Stimulated activated CD4-positive, alpha-beta T cell treated with anti-CD3 and anti-CD28 coated beads, Interleukin-4, amount 100 ng/mL, for 48 hours (primary cell): Measurements from ENCODE around the gene SLAMF1.
"Not testable (repeated sequence)": the region's sequence is repeated elsewhere in the genome, so short reads cannot be mapped to it uniquely, and the experiment has no call there.

Source experiments
- DNase-seq, 2 donors: peaks; one replicate each; pipeline ENCODE4 v3.0.0-alpha.2; 2020; ENCODE audit warnings: low read depth in 2 of 2

SLAMF1 gene

GRCh38 chr1:160605792-160606479 lies 40.9 kb downstream of the SLAMF1 start:
- no peak for DNase-seq

DNA sequence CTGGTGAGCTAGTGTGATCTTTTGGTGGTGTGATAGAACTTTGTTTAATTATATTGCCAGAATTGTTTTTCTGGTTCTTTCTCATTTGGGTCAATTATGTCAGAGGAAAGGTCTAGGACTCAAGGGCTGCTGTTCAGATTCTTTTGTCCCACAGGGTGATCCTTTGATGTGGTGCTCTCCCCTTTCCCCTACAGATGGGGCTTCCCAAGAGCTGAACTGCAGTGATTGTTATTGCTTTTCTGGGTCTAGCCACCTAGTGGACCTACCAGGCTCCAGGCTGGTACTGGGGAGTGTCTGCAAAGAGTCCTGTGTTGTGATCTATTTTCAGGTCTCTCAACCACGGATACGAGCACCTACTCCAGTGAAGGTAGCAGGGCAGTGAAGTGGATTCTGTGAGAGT lies 41.6 kb downstream of the SLAMF1 start:
- DNase-seq, result no peak

DNA sequence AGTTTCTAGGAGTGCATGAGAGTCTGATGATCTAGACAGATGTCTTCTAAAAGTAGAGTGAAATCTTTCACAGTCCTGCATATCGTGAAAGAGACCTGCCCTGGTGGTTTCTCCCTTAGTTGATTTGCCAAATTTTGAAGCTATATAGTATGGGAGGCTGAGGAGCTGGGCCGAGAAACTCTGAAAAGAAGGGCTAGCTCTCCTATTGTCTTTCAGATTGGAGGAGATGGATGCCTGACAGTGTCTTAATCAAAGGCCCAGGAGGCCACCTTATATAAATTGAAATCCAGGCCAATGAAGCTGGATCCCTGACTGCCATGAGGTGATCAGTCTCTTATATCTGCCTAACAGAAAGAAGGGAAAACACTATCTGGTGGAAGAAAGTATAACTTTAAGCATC lies 49.1 kb downstream of the SLAMF1 start:
- no peak for DNase-seq

DNA sequence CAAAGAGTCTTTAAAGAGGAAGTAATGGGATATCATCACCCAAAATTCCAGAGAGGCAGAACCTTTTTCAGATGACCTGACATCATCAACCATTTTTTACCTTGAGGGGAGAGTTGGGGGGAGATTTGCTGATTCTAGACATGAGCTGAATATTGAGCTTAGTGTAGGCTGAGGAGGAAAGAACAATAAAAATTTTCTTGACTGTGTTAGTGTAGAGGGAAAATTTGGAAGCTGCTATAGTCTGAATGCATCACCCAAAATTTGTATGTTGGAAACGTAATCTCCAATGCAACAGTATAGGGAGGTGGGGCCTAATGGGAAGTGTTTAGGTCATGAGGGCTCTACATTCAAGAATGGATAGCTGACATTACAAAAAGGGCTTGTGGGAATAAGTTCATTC lies 49.8 kb downstream of the SLAMF1 start:
- DNase-seq, result no peak

DNA sequence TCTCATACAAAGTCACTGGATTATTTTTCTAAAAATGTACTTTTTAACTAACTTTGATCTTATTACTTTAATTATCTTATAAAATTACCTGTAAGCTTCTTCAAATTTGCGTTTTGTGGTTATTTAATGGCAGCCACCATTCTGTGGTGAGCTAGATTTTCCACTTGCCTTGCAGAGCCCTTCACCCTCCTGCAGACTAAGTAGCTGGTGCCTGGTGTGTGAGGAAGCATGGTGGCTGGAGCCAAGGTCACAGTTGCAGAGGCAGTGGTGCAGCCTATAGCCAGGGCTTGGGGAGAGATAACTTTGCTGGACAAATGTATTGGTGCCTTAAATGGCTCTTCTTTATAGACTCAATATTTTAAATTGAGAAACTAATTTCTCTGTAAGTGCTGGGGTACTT lies 56.4 kb downstream of the SLAMF1 start:
- no peak for DNase-seq

GRCh38 chr1:160588468-160588867 lies 58.4 kb downstream of the SLAMF1 start:
- DNase-seq, result no peak

- no peak for DNase-seq
These were observed 62.1 kb downstream of the SLAMF1 start for GRCh38 chr1:160584784-160585183.

GRCh38 chr1:160582976-160583375 lies 63.9 kb downstream of the SLAMF1 start:
- not testable (repeated sequence) for DNase-seq

DNA sequence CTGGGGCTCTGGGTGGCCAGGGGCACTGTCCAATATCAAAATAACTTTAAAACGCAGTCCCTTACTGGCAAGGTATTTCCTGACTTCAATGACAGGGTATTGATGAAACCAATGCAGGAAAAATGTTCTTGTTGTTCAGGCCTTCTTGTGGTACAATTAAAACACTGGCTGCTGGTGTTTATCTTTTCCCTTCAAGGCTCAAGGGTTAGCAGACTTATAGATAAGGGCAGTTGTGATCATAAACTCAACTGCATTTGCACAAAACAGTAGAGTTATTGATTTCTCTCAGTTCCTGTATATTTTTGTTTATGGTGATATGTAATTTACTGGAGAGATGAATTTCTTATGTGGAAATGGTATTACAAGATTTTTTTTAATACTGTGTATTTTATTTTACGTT lies 64.9 kb downstream of the SLAMF1 start:
- no peak for DNase-seq

DNA sequence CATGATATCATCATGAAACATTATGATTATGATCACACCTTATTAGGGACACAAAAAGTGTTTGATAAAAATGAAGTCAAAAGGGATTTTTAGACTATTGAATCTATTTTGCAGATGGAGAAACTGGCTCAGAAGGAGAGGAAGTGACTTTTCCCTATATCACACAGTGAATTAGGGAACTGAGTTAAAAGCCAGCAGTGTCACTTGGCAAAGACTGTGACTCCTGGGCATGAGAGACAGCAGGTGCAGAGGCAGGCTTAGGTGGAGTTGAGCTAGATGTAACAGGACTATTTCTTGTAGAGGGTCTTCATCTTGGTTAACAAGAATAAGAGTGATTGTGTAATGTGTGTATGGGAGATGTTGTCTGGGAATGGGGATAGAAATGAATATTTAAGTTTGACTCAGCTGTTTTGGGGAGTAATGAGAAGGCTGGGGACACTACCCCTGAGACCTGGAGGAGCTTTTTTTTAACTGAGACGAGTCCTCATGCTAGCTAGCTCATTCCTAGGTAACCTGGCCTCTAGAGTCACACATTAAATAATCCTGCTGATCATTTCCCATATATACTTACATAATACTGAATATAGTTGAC lies 66.5 kb downstream of the SLAMF1 start:
- no peak for DNase-seq

- DNase-seq, result no peak
These were observed 67.6 kb downstream of the SLAMF1 start, which contains the start of gene CD84 for GRCh38 chr1:160579216-160579701. CD84 (minus strand) TSS chr1:160579496; CDS start chr1:160579437, 59 bp downstream.

DNA sequence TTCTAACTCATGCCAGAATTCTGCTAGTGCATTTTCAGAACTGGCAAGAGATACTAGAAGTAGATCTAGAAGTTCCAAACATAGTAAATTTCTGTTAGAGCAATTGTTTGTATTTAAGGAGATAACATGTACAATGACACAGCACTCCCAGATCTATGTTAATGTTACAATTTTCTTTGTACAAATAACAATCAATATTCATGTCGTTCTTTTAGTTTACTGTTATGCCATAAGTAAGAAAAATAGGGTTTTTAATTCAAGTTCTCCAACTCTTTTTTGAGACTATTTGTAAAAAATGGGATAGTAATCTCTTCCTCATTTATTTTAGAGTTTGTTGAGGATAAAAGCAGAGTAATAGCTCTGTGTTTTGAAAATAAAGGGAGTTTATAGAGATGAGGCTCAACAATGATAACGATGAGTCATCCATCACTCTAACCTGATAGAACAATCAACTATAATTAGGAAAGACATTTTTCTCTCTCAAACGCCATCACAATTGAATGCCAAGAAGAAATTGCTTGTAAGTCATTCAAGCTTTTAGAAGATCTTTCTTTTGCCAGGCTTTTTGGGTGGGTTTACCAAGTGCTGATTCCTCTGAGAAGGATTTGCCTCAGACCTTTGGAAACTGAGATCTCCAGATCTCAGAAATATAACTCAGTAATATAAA lies 68.2 kb downstream of the SLAMF1 start:
- no peak for DNase-seq

DNA sequence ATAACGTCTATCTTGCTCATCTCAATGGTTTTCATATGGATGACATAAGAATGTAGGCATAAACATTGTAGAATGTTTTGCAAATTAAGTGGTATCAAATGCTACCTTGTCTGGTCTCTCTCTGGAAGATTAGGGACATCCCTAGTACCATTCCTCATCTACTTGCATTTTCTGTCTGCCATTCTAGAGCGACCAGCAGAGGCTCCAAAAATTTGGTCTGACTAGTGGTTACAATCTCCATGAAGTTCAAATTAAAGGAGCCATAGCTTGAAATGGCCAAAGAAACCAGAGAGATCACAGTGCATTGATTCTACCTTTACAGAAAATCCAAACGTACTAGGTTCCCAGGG lies 68.7 kb downstream of the SLAMF1 start:
- DNase-seq, result no peak

GRCh38 chr1:160577671-160578070 lies 69.2 kb downstream of the SLAMF1 start:
- DNase-seq, result no peak

DNA sequence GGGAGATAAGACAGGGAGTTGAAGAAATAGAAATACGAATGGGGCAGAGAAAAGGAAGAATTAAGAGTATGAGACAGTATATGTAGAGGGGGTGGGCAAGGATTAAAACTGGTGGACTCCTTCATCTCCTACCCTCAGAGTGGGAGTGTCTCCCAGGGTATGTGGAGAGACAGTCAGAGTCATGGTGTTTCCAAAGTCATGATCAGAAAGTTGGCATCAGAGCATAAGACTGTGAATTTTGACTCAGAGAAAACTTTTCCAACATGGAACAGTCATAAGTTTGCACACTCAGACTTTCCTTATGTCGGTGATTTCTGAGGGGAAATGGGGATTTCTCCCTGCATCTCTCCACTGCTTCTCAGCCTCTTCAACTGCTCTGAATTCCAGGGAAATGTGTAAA lies 70.0 kb downstream of the SLAMF1 start:
- no peak for DNase-seq

GRCh38 chr1:160576390-160576789 lies 70.5 kb downstream of the SLAMF1 start:
- DNase-seq, result peak in 1 of 2 donors; percentile 46

DNA sequence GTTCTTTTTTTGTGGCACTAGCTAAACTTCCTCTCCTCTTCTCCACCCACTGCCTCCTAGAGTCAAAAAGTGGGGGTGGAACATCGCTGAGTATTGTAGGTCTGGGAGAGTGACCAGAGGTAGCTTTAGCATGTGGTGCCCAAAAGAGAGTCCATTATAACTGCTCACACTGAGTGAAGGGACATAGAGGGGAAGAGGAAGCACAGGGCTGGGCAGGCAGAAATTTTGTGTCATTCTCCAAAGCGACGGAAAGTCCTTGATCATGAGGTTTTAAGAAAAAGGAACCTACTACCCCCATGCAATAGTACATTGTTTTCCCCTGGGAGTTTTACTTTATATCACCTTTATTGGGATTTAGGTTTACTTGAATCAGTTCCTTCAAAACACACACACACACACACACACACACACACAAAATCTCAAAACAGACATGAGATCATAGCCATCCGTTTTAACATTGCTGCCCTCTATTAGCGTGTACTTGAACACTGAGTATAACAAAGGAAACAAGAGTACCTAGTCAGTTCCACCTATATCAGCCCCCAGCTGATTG lies 71.7 kb downstream of the SLAMF1 start:
- no peak for DNase-seq

- DNase-seq, result no peak
These were observed 76.0 kb downstream of the SLAMF1 start for GRCh38 chr1:160570840-160571239.

- DNase-seq, result no peak
These were observed 77.0 kb downstream of the SLAMF1 start for GRCh38 chr1:160569806-160570205.

- DNase-seq, result peak; percentile 38 to 66
These were observed 78.8 kb downstream of the SLAMF1 start for GRCh38 chr1:160567858-160568682.

DNA sequence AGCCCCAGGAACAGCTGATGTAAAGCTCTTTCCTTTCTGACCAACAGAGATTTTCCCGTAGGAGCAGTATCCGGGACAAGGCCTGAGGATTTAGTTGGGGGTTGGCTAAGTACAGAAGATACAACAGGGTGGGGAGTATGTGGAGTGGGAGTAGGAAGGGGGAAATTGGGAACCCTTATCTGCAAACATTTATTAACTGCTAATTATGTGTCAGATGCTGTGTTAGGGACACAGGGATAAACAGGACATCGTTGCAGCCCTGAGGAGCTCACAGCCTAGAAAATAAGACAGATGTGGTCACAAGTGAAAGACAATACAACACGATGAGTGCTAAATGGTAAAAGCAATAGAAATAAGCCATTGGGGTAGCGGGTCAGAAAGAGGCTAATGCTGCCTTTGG lies 79.5 kb downstream of the SLAMF1 start:
- no peak for DNase-seq

GRCh38 chr1:160565564-160565963 lies 81.3 kb downstream of the SLAMF1 start:
- no peak for DNase-seq
